BLaER1 (cell line): ENCODE data around the gene STXBP5.

Source experiments
- H3K27ac ChIP-seq: shearing (Covaris generic); formaldehyde crosslinking; 2 replicates; pipeline ENCODE4 v1.8.1; 2022
- H3K27me3 ChIP-seq: shearing (Covaris generic); formaldehyde crosslinking; 2 replicates; pipeline ENCODE4 v1.8.1; 2022
- H3K36me3 ChIP-seq: shearing (Covaris generic); formaldehyde crosslinking; 2 replicates; pipeline ENCODE4 v1.8.1; 2022
- H3K4me1 ChIP-seq: shearing (Covaris generic); formaldehyde crosslinking; 2 replicates; pipeline ENCODE4 v1.8.1; 2022
- H3K4me2 ChIP-seq: shearing (Covaris generic); formaldehyde crosslinking; 2 replicates; pipeline ENCODE4 v1.8.1; 2022
- H3K4me3 ChIP-seq: shearing (Covaris generic); formaldehyde crosslinking; 2 replicates; pipeline ENCODE4 v1.8.1; 2022
- H3K9ac ChIP-seq: shearing (Covaris generic); formaldehyde crosslinking; 2 replicates; pipeline ENCODE4 v1.8.1; 2022
- H3K9me3 ChIP-seq: shearing (Covaris generic); formaldehyde crosslinking; 2 replicates; pipeline ENCODE4 v1.8.1; 2022
- H4K20me1 ChIP-seq: shearing (Covaris generic); formaldehyde crosslinking; 2 replicates; pipeline ENCODE4 v1.8.1; 2022
- Cebpa-rat ChIP-seq: shearing (Covaris generic); IDR thresholded peaks from 2 replicates; pipeline ENCODE4 v1.8.1; 2022

The STXBP5 gene

GRCh38 chr6:147195987-147196386 is 8.2 kb upstream of the STXBP5 start:
- TF ChIP-seq Cebpa-rat, result no peak
- Histone ChIP-seq H3K9me3 (no peaks in the 10 kb centered on the region), H3K4me2 (no peak overlapping the region), H4K20me1 (no peaks in the 10 kb centered on the region), H3K4me3 (no peak overlapping the region), H3K9ac (no peak overlapping the region), H3K27ac (no peak overlapping the region), H3K4me1 (peaks cover 6% of the 10 kb centered on the region; the same call in 1 of the 2 replicates), H3K36me3 (no peaks in the 10 kb centered on the region), H3K27me3 (no peaks in the 10 kb centered on the region)

- H3K4me1 ChIP-seq, result peaks cover 17% of the 10 kb centered on the region
- no peak overlapping the region for H3K27ac ChIP-seq
- no peak overlapping the region for H3K9ac ChIP-seq
- H3K9me3 ChIP-seq, result no peaks in the 10 kb centered on the region
- no peaks in the 10 kb centered on the region for H3K36me3 ChIP-seq
- no peak for TF ChIP-seq Cebpa-rat
- H3K4me2 ChIP-seq, result no peak overlapping the region
- H3K27me3 ChIP-seq, result no peaks in the 10 kb centered on the region
- no peak overlapping the region for H3K4me3 ChIP-seq
- H4K20me1 ChIP-seq, result peaks cover 13% of the 10 kb centered on the region
Observed at GRCh38 chr6:147200711-147201110, 3.5 kb upstream of the STXBP5 start.

- Histone ChIP-seq H3K4me3 (peak overlapping the region; percentile 93), H3K27ac (peak overlapping the region; percentile 52), H3K27me3 (no peaks in the 10 kb centered on the region), H3K4me2 (peak overlapping the region; percentile 92), H4K20me1 (peaks cover 20% of the 10 kb centered on the region), H3K9ac (peak overlapping the region; percentile 91), H3K9me3 (no peaks in the 10 kb centered on the region), H3K36me3 (no peaks in the 10 kb centered on the region), H3K4me1 (peaks cover 26% of the 10 kb centered on the region)
- TF ChIP-seq Cebpa-rat, result no peak
Observed at GRCh38 chr6:147201885-147202515, 2.2 kb upstream of the STXBP5 start.

- Histone ChIP-seq H3K4me1 (peaks cover 26% of the 10 kb centered on the region), H3K4me2 (peak overlapping the region; percentile 92), H3K27me3 (no peaks in the 10 kb centered on the region), H3K9ac (peak overlapping the region; percentile 91), H3K36me3 (no peaks in the 10 kb centered on the region), H3K4me3 (peak overlapping the region; percentile 93), H4K20me1 (peaks cover 27% of the 10 kb centered on the region), H3K9me3 (no peaks in the 10 kb centered on the region), H3K27ac (peak overlapping the region; percentile 91)
- TF ChIP-seq Cebpa-rat, result no peak
Observed at GRCh38 chr6:147202516-147203310, 1.5 kb upstream of the STXBP5 start.

GRCh38 chr6:147203311-147204059 is 732 bp upstream of the STXBP5 start:
- H3K9ac ChIP-seq, result peak overlapping the region; percentile 91

GRCh38 chr6:147204843-147205311 is 660 bp downstream of the STXBP5 start:
- no peak for TF ChIP-seq Cebpa-rat
- H3K9ac ChIP-seq, result peak overlapping the region; percentile 91

More at GRCh38 chr6:147203311-147204059, 732 bp upstream of the STXBP5 start:
- Histone ChIP-seq H4K20me1 (peaks cover 33% of the 10 kb centered on the region), H3K4me3 (peak overlapping the region; percentile 93), H3K36me3 (no peaks in the 10 kb centered on the region), H3K27me3 (no peaks in the 10 kb centered on the region), H3K4me1 (peaks cover 26% of the 10 kb centered on the region), H3K4me2 (peak overlapping the region; percentile 92), H3K9me3 (no peaks in the 10 kb centered on the region), H3K27ac (peak overlapping the region; percentile 91)
- TF ChIP-seq Cebpa-rat, result no peak

GRCh38 chr6:147205690-147206600 is 1.7 kb downstream of the STXBP5 start:
- TF ChIP-seq Cebpa-rat, result no peak
- H3K9me3 ChIP-seq, result no peaks in the 10 kb centered on the region
- no peaks in the 10 kb centered on the region for H3K27me3 ChIP-seq
- H3K4me1 ChIP-seq, result peaks cover 26% of the 10 kb centered on the region
- H3K4me3 ChIP-seq, result no peak overlapping the region
- H3K27ac ChIP-seq, result no peak overlapping the region
- H3K36me3 ChIP-seq, result no peaks in the 10 kb centered on the region; the same call in 1 of the 2 replicates
- peak overlapping the region; percentile 92 for H3K4me2 ChIP-seq
- H4K20me1 ChIP-seq, result peaks cover 34% of the 10 kb centered on the region
- no peak overlapping the region for H3K9ac ChIP-seq

More at GRCh38 chr6:147204843-147205311, 660 bp downstream of the STXBP5 start:
- Histone ChIP-seq H3K4me2 (peak overlapping the region; percentile 92), H3K27me3 (no peaks in the 10 kb centered on the region), H3K4me3 (peak overlapping the region; percentile 93), H4K20me1 (peaks cover 34% of the 10 kb centered on the region), H3K9me3 (no peaks in the 10 kb centered on the region), H3K4me1 (peaks cover 26% of the 10 kb centered on the region), H3K27ac (peak overlapping the region; percentile 91; the same call in 1 of the 2 replicates), H3K36me3 (no peaks in the 10 kb centered on the region)

DNA sequence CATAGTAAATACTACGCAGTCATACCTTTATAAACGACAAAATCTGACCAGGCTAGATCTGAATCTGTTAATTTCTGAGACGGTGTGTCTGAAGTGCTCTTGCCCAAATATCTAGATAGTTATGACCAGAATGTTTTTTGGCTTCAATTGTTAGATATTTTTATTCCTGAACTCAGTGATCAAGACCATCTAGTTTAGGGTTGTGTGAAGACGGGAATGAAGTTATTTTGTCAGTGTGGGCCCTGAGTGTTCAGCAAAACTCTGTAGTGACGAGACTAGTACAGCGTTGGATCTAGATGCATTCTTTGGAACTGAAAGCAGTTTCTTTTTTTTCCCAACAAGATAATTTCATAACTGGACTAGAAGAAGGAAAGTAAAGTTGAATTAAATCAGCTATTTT is 3.1 kb downstream of the STXBP5 start:
- no peak overlapping the region for H3K27ac ChIP-seq
- no peak overlapping the region for H3K4me2 ChIP-seq
- peaks cover 20% of the 10 kb centered on the region for H3K4me1 ChIP-seq
- H4K20me1 ChIP-seq, result peaks cover 34% of the 10 kb centered on the region
- no peak overlapping the region for H3K4me3 ChIP-seq
- no peak for TF ChIP-seq Cebpa-rat
- no peaks in the 10 kb centered on the region for H3K27me3 ChIP-seq
- H3K36me3 ChIP-seq, result no peaks in the 10 kb centered on the region; the same call in 1 of the 2 replicates
- no peaks in the 10 kb centered on the region for H3K9me3 ChIP-seq
- H3K9ac ChIP-seq, result no peak overlapping the region
